ENCODE measurements around the gene IGFL3.

The IGFL3 gene

GRCh38 chr19:46118136-46118535 is 6.4 kb downstream of the IGFL3 start:
- no peak overlapping the region for H3K27ac ChIP-seq
- H3K4me1 ChIP-seq = no peaks in the 10 kb centered on the region
- H3K36me3 ChIP-seq = no peaks in the 10 kb centered on the region
- H3K4me3 ChIP-seq = no peak overlapping the region
- no peak for TF ChIP-seq CTCF (IDR thresholded peaks at IDR 0.05)
- H3K9me3 ChIP-seq = peaks cover 0 to 6% (median 0%) of the 10 kb centered on the region in 3 donors
- intact Hi-C loops (cut with DNase I; ENCODE audit: low total_unique reads) = no loop called here
- DNase-seq = no peak
- H3K27me3 ChIP-seq = peaks cover 0 to 26% of the 10 kb centered on the region in 2 donors

- DNase-seq = no peak
- Histone ChIP-seq H3K27me3 (peaks cover 0 to 27% of the 10 kb centered on the region in 2 donors), H3K4me3 (no peak overlapping the region), H3K36me3 (no peaks in the 10 kb centered on the region), H3K9me3 (peaks cover 0 to 6% (median 0%) of the 10 kb centered on the region in 3 donors), H3K27ac (no peak overlapping the region), H3K4me1 (no peaks in the 10 kb centered on the region)
- no peak for TF ChIP-seq CTCF (IDR thresholded peaks at IDR 0.05)
- intact Hi-C loops (cut with DNase I; ENCODE audit: low total_unique reads) = no loop called here
Observed at GRCh38 chr19:46116121-46116520, 8.4 kb downstream of the IGFL3 start.

- no peak overlapping the region for H3K4me3 ChIP-seq
- TF ChIP-seq CTCF (IDR thresholded peaks at IDR 0.05) = no peak
- intact Hi-C loops (cut with DNase I; ENCODE audit: low total_unique reads) = no loop called here
- H3K27ac ChIP-seq = no peak overlapping the region
- H3K4me1 ChIP-seq = no peaks in the 10 kb centered on the region
- DNase-seq = no peak
- H3K9me3 ChIP-seq = peaks cover 0 to 6% (median 0%) of the 10 kb centered on the region in 3 donors
- H3K27me3 ChIP-seq = peaks cover 0 to 28% of the 10 kb centered on the region in 2 donors
- H3K36me3 ChIP-seq = no peaks in the 10 kb centered on the region
Observed at GRCh38 chr19:46115396-46116106, 8.9 kb downstream of the IGFL3 start.

GRCh38 chr19:46113726-46114125 is 10.8 kb downstream of the IGFL3 start:
- intact Hi-C loops (cut with DNase I; ENCODE audit: low total_unique reads) = no loop called here
- Histone ChIP-seq H3K4me3 (no peak overlapping the region), H3K27ac (no peak overlapping the region), H3K36me3 (no peaks in the 10 kb centered on the region), H3K9me3 (no peaks in the 10 kb centered on the region), H3K4me1 (no peaks in the 10 kb centered on the region), H3K27me3 (peaks cover 0 to 13% of the 10 kb centered on the region in 2 donors)
- TF ChIP-seq CTCF (IDR thresholded peaks at IDR 0.05) = no peak
- no peak for DNase-seq

GRCh38 chr19:46112527-46112926 is 12.0 kb downstream of the IGFL3 start:
- Histone ChIP-seq H3K4me3 (no peak overlapping the region), H3K27ac (no peak overlapping the region), H3K9me3 (no peaks in the 10 kb centered on the region), H3K36me3 (no peaks in the 10 kb centered on the region), H3K4me1 (no peaks in the 10 kb centered on the region), H3K27me3 (peaks cover 0 to 4% of the 10 kb centered on the region in 2 donors)
- no peak for DNase-seq
- intact Hi-C loops (cut with DNase I; ENCODE audit: low total_unique reads) = no loop called here
- no peak for TF ChIP-seq CTCF (IDR thresholded peaks at IDR 0.05)

Data from tibial artery (tissue), 4 donors.